HepG2 (cell line): ENCODE data around the gene C3orf70. TPM values are rescaled to one million over a fixed set of nuclear protein-coding genes. Genes with fewer than 3 reads are reported as not detected.

ENCODE experiments used
- AKAP8 ChIP-seq: sonication (generic); formaldehyde crosslinking; IDR thresholded peaks from 2 replicates; pipeline ENCODE4 v1.5.1; 2020; ENCODE audit warnings: mild to moderate bottlenecking, missing genetic modification reagents
- ATF5 ChIP-seq: sonication (generic); formaldehyde crosslinking; IDR thresholded peaks from 2 replicates; pipeline ENCODE4 v1.4.0; 2020; ENCODE audit warnings: mild to moderate bottlenecking, low read depth, missing genetic modification reagents
- ATF7 ChIP-seq, 2 experiments: fragments of 450-650 bp in 1 of 2; sonication (generic) in 1 of 2; formaldehyde crosslinking in 1 of 2; IDR thresholded peaks; 2 replicates each; pipeline versions ENCODE4 v1.4.0 to v1.6.1; 2016 to 2020; ENCODE audit warnings: antibody characterized with exemption in 1 of 2, mild to moderate bottlenecking in 1 of 2, missing genetic modification reagents in 1 of 2
- CBFB ChIP-seq: sonication (generic); formaldehyde crosslinking; IDR thresholded peaks from 2 replicates; pipeline ENCODE4 v1.4.0; 2020; ENCODE audit warnings: missing genetic modification reagents
- CBX2 ChIP-seq, 2 experiments: fragments of 200-600 bp in 1 of 2; sonication (generic); formaldehyde crosslinking in 1 of 2; IDR thresholded peaks; 2 replicates each; pipeline versions ENCODE4 v1.7.0 to v1.8.1; 2018 to 2022; ENCODE audit warnings: low read depth in 2 of 2, low read length in 1 of 2, mild to moderate bottlenecking in 1 of 2, missing genetic modification reagents in 1 of 2
- ETV5 ChIP-seq: IDR thresholded peaks from 2 replicates; pipeline ENCODE4 v1.6.1; 2018; ENCODE audit warnings: missing biosample characterization, missing genetic modification reagents, inconsistent platforms, borderline replicate concordance
- HIC2 ChIP-seq: sonication (generic); formaldehyde crosslinking; IDR thresholded peaks from 2 replicates; pipeline ENCODE4 v1.9.0; 2022; ENCODE audit warnings: low read depth, missing genetic modification reagents
- HNF1B ChIP-seq: sonication (generic); formaldehyde crosslinking; IDR thresholded peaks from 2 replicates; pipeline ENCODE4 v1.5.1; 2020; ENCODE audit warnings: mild to moderate bottlenecking, moderate library complexity, missing genetic modification reagents
- KDM2A ChIP-seq: sonication (generic); formaldehyde crosslinking; IDR thresholded peaks from 2 replicates; pipeline ENCODE4 v1.4.0; 2020; ENCODE audit warnings: low read depth, missing genetic modification reagents, borderline replicate concordance
- MEF2D ChIP-seq: sonication (generic); formaldehyde crosslinking; IDR thresholded peaks from 2 replicates; pipeline ENCODE4 v1.5.1; 2020; ENCODE audit warnings: mild to moderate bottlenecking, missing genetic modification reagents
- NFKBIZ ChIP-seq: IDR thresholded peaks from 2 replicates; pipeline ENCODE4 v1.6.1; 2018; ENCODE audit warnings: missing genetic modification reagents, missing compliant biosample characterization
- SMC3 ChIP-seq: IDR thresholded peaks from 2 replicates; pipeline ENCODE4 v1.6.1; 2011; ENCODE audit warnings: low read length, improper control_type of control experiment
- STAG1 ChIP-seq: sonication (generic); formaldehyde crosslinking; IDR thresholded peaks from 2 replicates; pipeline ENCODE4 v1.4.0; 2020; ENCODE audit warnings: missing genetic modification reagents
- TAF15 ChIP-seq: fragments of 200-400 bp; formaldehyde crosslinking; IDR thresholded peaks from one replicate; pipeline ENCODE4 v1.6.1; 2018; ENCODE audit warnings: mild to moderate bottlenecking, low read depth, low read length; ENCODE audit not compliant: poor library complexity, severe bottlenecking
- TEAD3 ChIP-seq: optimal IDR thresholded peaks from 2 replicates; pipeline ENCODE3; 2016; ENCODE audit warnings: borderline replicate concordance
- ZBTB38 ChIP-seq: sonication (generic); formaldehyde crosslinking; IDR thresholded peaks from 2 replicates; pipeline ENCODE4 v1.5.1; 2020; ENCODE audit warnings: mild to moderate bottlenecking, missing genetic modification reagents
- ZBTB42 ChIP-seq: sonication (generic); formaldehyde crosslinking; IDR thresholded peaks from 2 replicates; pipeline ENCODE4 v1.5.0; 2020; ENCODE audit warnings: mild to moderate bottlenecking, missing genetic modification reagents
- ZC3H4 ChIP-seq: sonication (generic); formaldehyde crosslinking; IDR thresholded peaks from 2 replicates; pipeline ENCODE4 v1.4.0; 2020; ENCODE audit warnings: missing genetic modification reagents, borderline replicate concordance
- ZNF549 ChIP-seq: sonication (generic); formaldehyde crosslinking; IDR thresholded peaks from 2 replicates; pipeline ENCODE4 v1.5.0; 2020; ENCODE audit warnings: missing genetic modification reagents
- ZNF639 ChIP-seq: conservative IDR thresholded peaks from 2 replicates; pipeline ENCODE4 v1.6.1; 2018; ENCODE audit warnings: missing genetic modification reagents
- ZNF782 ChIP-seq: sonication (generic); formaldehyde crosslinking; IDR thresholded peaks from 2 replicates; pipeline ENCODE4 v1.4.0; 2020; ENCODE audit warnings: missing genetic modification reagents, mild to moderate bottlenecking, borderline replicate concordance
- ZSCAN29 ChIP-seq: sonication (generic); formaldehyde crosslinking; conservative IDR thresholded peaks from 2 replicates; pipeline ENCODE4 v1.4.0; 2020; ENCODE audit warnings: mild to moderate bottlenecking, missing genetic modification reagents
- polyA plus RNA-seq, 8 experiments: library from polyadenylated mRNA; depleted of rRNA in 3 of 8; stranded (reverse) in 7 of 8; unstranded in 1 of 8; fragments of >200 nt; fragmentation: Illumina TruSeq in 4 of 8; extraction: Trizol in 4 of 8; gene quantifications; 2 replicates each; pipeline versions ENCODE4 v1.2.1 to v1.2.3, GENCODE V29; 2011 to 2016; ENCODE audit warnings: low read depth in 4 of 8, missing spikeins in 1 of 8, mixed read lengths in 1 of 8; ENCODE audit not compliant: insufficient read depth in 1 of 8
- total RNA-seq, 5 experiments: library from RNA; depleted of rRNA; stranded (reverse); fragments of >200 nt; fragmentation: Illumina TruSeq; extraction: Trizol; gene quantifications; 2 replicates each; pipeline ENCODE4 v1.2.3, GENCODE V29; 2016; ENCODE audit warnings: low read depth in 1 of 5

C3orf70 gene
- total and polyA plus RNA-seq, 2 of the 13 experiments (the other 11 are each of a cell fraction or from before 2014, with no cell fraction given), result 0.79 to 2.4 TPM

GRCh38 chr3:185070491-185071286, 82.2 kb downstream of the C3orf70 start (continued):
- TF ChIP-seq ZNF639 (CRISPR knock-in tag), result no peak
- peak; percentile 34 for TF ChIP-seq TAF15
- peak; percentile 54 for TF ChIP-seq TEAD3 (CRISPR knock-in tag)
- TF ChIP-seq AKAP8, result no peak
- TF ChIP-seq ZNF549 (CRISPR knock-in tag), result no peak
- peak; percentile 24; the same call in 1 of the 2 replicates for TF ChIP-seq SMC3
- TF ChIP-seq NFKBIZ, result no peak
- TF ChIP-seq MEF2D (CRISPR knock-in tag), result 0 out of 2 replicates have a peak, but pooled peaks have one; percentile 25
- TF ChIP-seq ZSCAN29, result no peak
- TF ChIP-seq ZBTB42 (CRISPR knock-in tag), result no peak
- no peak for TF ChIP-seq ZNF782
- TF ChIP-seq HNF1B (CRISPR knock-in tag), result 0 out of 2 replicates have a peak, but pooled peaks have one; percentile 25
- no peak for TF ChIP-seq CBFB (CRISPR knock-in tag)
- no peak for TF ChIP-seq HIC2
- no peak for TF ChIP-seq ATF7 (IDR thresholded peaks at IDR 0.05)
- TF ChIP-seq ATF7 (CRISPR knock-in tag; IDR thresholded peaks at IDR 0.05), result no peak
- no peak for TF ChIP-seq ZC3H4 (CRISPR knock-in tag)
- 0 out of 2 replicates have a peak, but pooled peaks have one; percentile 7 for TF ChIP-seq KDM2A (CRISPR knock-in tag)
- TF ChIP-seq ETV5, result peak; percentile 61; the same call in 1 of the 2 replicates
- no peak for TF ChIP-seq ATF5 (CRISPR knock-in tag)
- no peak for TF ChIP-seq ZBTB38 (CRISPR knock-in tag)
- no peak for TF ChIP-seq CBX2 (IDR thresholded peaks at IDR 0.05; ENCODE audit: low read depth, low read length)
- TF ChIP-seq CBX2 (CRISPR knock-in tag; IDR thresholded peaks at IDR 0.05; ENCODE audit: low read depth), result no peak
- TF ChIP-seq STAG1 (CRISPR knock-in tag), result peak; percentile 71
